ENCODE measurements around the gene ABCC11. TPM values are rescaled to one million over a fixed set of nuclear protein-coding genes. Genes with fewer than 3 reads are reported as not detected.

Gene ABCC11
- total RNA-seq, 1 donor from 2014 or later = 0.72 TPM

GRCh38 chr16:48152226-48152625 lies 95.1 kb downstream of the ABCC11 start:
- no peak for TF ChIP-seq CTCF (IDR thresholded peaks at IDR 0.05; ENCODE audit: unreplicated experiment)
- Mint-ChIP-seq H3K27me3 (ENCODE audit: unreplicated experiment) (no peaks in the 10 kb centered on the region), H3K27ac (ENCODE audit: unreplicated experiment) (no peak overlapping the region), H3K36me3 (ENCODE audit: low read depth, unreplicated experiment) (no peaks in the 10 kb centered on the region), H3K9me3 (ENCODE audit: unreplicated experiment) (no peaks in the 10 kb centered on the region), H3K4me3 (ENCODE audit: unreplicated experiment) (no peak overlapping the region), H3K4me1 (ENCODE audit: unreplicated experiment) (no peaks in the 10 kb centered on the region)
- DNase-seq (ENCODE audit: low spot score) = no peak

DNA sequence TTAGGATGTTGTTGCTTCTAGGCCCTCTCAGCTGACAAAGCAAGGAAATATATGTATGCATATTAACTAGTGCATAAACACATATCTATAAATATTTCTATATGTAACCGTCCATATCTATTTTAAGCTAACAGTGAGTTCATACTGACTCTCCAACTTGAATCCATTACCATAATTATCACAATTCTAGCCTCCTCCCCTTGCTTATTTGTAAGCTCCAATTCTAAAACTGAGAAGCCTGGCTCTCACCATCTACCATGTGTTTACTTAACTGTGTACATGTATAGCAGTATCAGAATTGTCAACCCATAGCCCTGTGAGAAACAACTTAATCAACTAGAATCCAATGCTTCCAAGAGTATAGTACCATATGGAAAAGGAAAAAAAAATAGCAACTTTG lies 96.6 kb downstream of the ABCC11 start:
- Mint-ChIP-seq H3K4me1 (ENCODE audit: unreplicated experiment) (no peaks in the 10 kb centered on the region), H3K36me3 (ENCODE audit: low read depth, unreplicated experiment) (no peaks in the 10 kb centered on the region), H3K9me3 (ENCODE audit: unreplicated experiment) (no peaks in the 10 kb centered on the region), H3K4me3 (ENCODE audit: unreplicated experiment) (no peak overlapping the region), H3K27ac (ENCODE audit: unreplicated experiment) (no peak overlapping the region), H3K27me3 (ENCODE audit: unreplicated experiment) (peaks cover 2% of the 10 kb centered on the region)
- TF ChIP-seq CTCF (IDR thresholded peaks at IDR 0.05; ENCODE audit: unreplicated experiment) = no peak
- DNase-seq (ENCODE audit: low spot score) = no peak

DNA sequence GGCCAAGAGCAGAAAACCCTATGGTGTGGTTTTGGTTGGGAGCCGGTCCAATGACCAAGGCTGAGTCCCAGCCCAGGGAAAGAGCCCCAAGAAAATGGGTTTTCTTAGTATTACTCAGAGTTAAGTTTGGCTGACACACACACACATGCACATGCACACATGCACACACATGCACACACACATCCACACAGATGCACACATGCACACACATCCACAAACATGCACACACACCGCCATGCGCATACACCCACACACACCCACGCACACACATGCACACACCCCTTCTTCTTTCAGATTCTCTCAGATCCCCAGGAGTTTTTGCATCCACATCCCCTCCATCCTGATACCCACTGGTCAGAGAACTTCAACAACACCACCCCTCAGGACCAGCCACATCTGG lies 100.6 kb downstream of the ABCC11 start:
- no peaks in the 10 kb centered on the region for H3K9me3 Mint-ChIP-seq (ENCODE audit: unreplicated experiment)
- H3K4me1 Mint-ChIP-seq (ENCODE audit: unreplicated experiment) = no peaks in the 10 kb centered on the region

GRCh38 chr16:48146131-48146530 lies 101.2 kb downstream of the ABCC11 start:
- no peaks in the 10 kb centered on the region for H3K4me1 Mint-ChIP-seq (ENCODE audit: unreplicated experiment)
- no peak overlapping the region for H3K27ac Mint-ChIP-seq (ENCODE audit: unreplicated experiment)
- no peaks in the 10 kb centered on the region for H3K9me3 Mint-ChIP-seq (ENCODE audit: unreplicated experiment)
- TF ChIP-seq CTCF (IDR thresholded peaks at IDR 0.05; ENCODE audit: unreplicated experiment) = no peak
- no peak for DNase-seq (ENCODE audit: low spot score)
- no peaks in the 10 kb centered on the region for H3K36me3 Mint-ChIP-seq (ENCODE audit: low read depth, unreplicated experiment)
- no peak overlapping the region for H3K4me3 Mint-ChIP-seq (ENCODE audit: unreplicated experiment)
- H3K27me3 Mint-ChIP-seq (ENCODE audit: unreplicated experiment) = peaks cover 3% of the 10 kb centered on the region

More for the DNA sequence above, 100.6 kb downstream of the ABCC11 start:
- H3K36me3 Mint-ChIP-seq (ENCODE audit: low read depth, unreplicated experiment) = no peaks in the 10 kb centered on the region
- H3K27me3 Mint-ChIP-seq (ENCODE audit: unreplicated experiment) = peaks cover 3% of the 10 kb centered on the region
- no peak overlapping the region for H3K4me3 Mint-ChIP-seq (ENCODE audit: unreplicated experiment)
- H3K27ac Mint-ChIP-seq (ENCODE audit: unreplicated experiment) = no peak overlapping the region
- TF ChIP-seq CTCF (IDR thresholded peaks at IDR 0.05; ENCODE audit: unreplicated experiment) = no peak
- no peak for DNase-seq (ENCODE audit: low spot score)

GRCh38 chr16:48143812-48144368 lies 103.4 kb downstream of the ABCC11 start:
- DNase-seq (ENCODE audit: low spot score) = no peak
- H3K4me3 Mint-ChIP-seq (ENCODE audit: unreplicated experiment) = no peak overlapping the region
- H3K4me1 Mint-ChIP-seq (ENCODE audit: unreplicated experiment) = no peaks in the 10 kb centered on the region
- no peaks in the 10 kb centered on the region for H3K36me3 Mint-ChIP-seq (ENCODE audit: low read depth, unreplicated experiment)
- H3K9me3 Mint-ChIP-seq (ENCODE audit: unreplicated experiment) = no peaks in the 10 kb centered on the region
- no peak overlapping the region for H3K27ac Mint-ChIP-seq (ENCODE audit: unreplicated experiment)
- TF ChIP-seq CTCF (IDR thresholded peaks at IDR 0.05; ENCODE audit: unreplicated experiment) = no peak
- peaks cover 3% of the 10 kb centered on the region for H3K27me3 Mint-ChIP-seq (ENCODE audit: unreplicated experiment)

All from endothelial cell (in vitro differentiated cells).